Measurements from ENCODE around the gene TFPI2.

TFPI2 gene

DNA sequence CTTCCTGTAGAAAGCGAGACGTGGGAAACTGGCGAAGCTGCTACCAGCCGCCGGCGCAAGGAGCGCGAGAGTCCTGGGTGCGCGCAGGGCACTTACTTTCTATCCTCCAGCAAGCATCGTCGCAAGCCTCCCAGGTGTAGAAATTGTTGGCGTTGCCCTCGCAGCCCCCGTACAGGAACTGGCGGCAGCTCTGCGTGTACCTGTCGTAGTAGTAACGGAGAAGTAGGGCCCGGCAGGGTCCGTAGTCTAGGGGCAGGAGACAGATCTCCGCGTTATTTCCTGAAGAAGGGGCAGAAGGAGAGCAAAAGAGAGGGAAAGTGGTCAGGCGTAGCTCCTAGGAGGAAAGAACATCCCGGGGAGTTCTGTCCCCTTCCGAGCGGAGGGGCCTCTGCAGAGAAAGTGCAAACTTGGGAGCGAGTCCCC is 501 bp downstream of the TFPI2 start:
- WGBS (ENCODE audit: extremely low coverage, insufficient coverage, low lambda C conversion rate), result no CpG with 5 or more reads among the region's 28 CpGs
- peak; percentile 76 for DNase-seq

DNA sequence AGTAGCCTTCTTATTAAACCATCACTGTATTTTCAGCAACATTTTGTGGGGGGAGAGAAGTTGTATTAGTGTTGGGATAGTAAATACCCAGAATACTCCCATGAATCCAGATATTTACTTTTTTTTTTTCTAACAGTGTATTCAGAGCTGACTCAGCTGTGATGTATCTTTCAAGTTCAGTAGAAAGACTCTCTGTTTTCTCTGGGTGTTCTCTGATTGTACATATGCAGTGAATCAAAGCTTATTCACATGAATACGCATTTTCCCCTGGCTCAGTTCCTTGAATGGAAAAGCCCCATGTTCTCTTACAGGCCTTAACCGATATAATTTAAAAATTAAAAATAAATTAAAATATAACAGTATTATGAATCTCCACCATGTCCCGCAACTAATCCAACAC is 1.3 kb downstream of the TFPI2 start:
- Histone ChIP-seq H3K4ac (ENCODE audit: low read depth, low read length) (no peak overlapping the region), H3K27ac (ENCODE audit: low read depth, low read length) (no peak overlapping the region), H2BK120ac (ENCODE audit: low read depth, low read length) (no peak overlapping the region), H3K18ac (ENCODE audit: low read length) (no peak overlapping the region), H3K56ac (ENCODE audit: low read length) (no peak overlapping the region), H3K36me3 (ENCODE audit: control insufficient read depth, insufficient read depth, low read length) (no peaks in the 10 kb centered on the region), H2BK15ac (replicated peaks; ENCODE audit: low read depth) (no peak overlapping the region), H3K27me3 (ENCODE audit: insufficient read depth, low read length, poor library complexity) (no peaks in the 10 kb centered on the region), H3K23ac (ENCODE audit: low read length) (no peak overlapping the region), H2BK5ac (ENCODE audit: low read length) (no peak overlapping the region), H3K4me2 (ENCODE audit: low read length) (no peak overlapping the region), H3K9ac (ENCODE audit: low read length) (no peak overlapping the region), H3K4me3 (ENCODE audit: low read length) (no peak overlapping the region), H3K79me2 (ENCODE audit: control insufficient read depth, insufficient read depth, low read length) (no peaks in the 10 kb centered on the region), H3K79me1 (ENCODE audit: low read length) (no peaks in the 10 kb centered on the region), H4K5ac (ENCODE audit: low read length) (no peak overlapping the region), H4K8ac (ENCODE audit: low read depth, low read length) (no peak overlapping the region), H3K4me1 (ENCODE audit: control insufficient read depth, low read depth, low read length) (no peaks in the 10 kb centered on the region), H2AK5ac (ENCODE audit: low read length) (no peak overlapping the region)
- DNase-seq, result no peak
- WGBS (ENCODE audit: extremely low coverage, insufficient coverage, low lambda C conversion rate), result 100% methylated on average over 2 of the region's 3 CpGs

More for the DNA sequence above, 501 bp downstream of the TFPI2 start:
- peak overlapping the region; percentile 63 for H3K4me2 ChIP-seq (ENCODE audit: low read length)
- no peaks in the 10 kb centered on the region for H3K4me1 ChIP-seq (ENCODE audit: control insufficient read depth, low read depth, low read length)
- peak overlapping the region; percentile 7 for H3K18ac ChIP-seq (ENCODE audit: low read length)
- no peak overlapping the region for H3K23ac ChIP-seq (ENCODE audit: low read length)
- H4K8ac ChIP-seq (ENCODE audit: low read depth, low read length), result no peak overlapping the region
- H3K79me1 ChIP-seq (ENCODE audit: low read length), result no peaks in the 10 kb centered on the region
- H3K36me3 ChIP-seq (ENCODE audit: control insufficient read depth, insufficient read depth, low read length), result no peaks in the 10 kb centered on the region
- no peak overlapping the region for H3K27ac ChIP-seq (ENCODE audit: low read depth, low read length)
- H3K27me3 ChIP-seq (ENCODE audit: insufficient read depth, low read length, poor library complexity), result no peaks in the 10 kb centered on the region
- no peak overlapping the region for H4K5ac ChIP-seq (ENCODE audit: low read length)
- H2AK5ac ChIP-seq (ENCODE audit: low read length), result no peak overlapping the region
- H3K79me2 ChIP-seq (ENCODE audit: control insufficient read depth, insufficient read depth, low read length), result no peaks in the 10 kb centered on the region
- no peak overlapping the region for H2BK15ac ChIP-seq (replicated peaks; ENCODE audit: low read depth)
- peak overlapping the region; percentile 52 for H3K9ac ChIP-seq (ENCODE audit: low read length)
- H3K56ac ChIP-seq (ENCODE audit: low read length), result peak overlapping the region; percentile 79
- H3K4me3 ChIP-seq (ENCODE audit: low read length), result peak overlapping the region; percentile 36
- H2BK5ac ChIP-seq (ENCODE audit: low read length), result no peak overlapping the region
- no peak overlapping the region for H2BK120ac ChIP-seq (ENCODE audit: low read depth, low read length)
- no peak overlapping the region for H3K4ac ChIP-seq (ENCODE audit: low read depth, low read length)

GRCh38 chr7:93884541-93884940 is 6.0 kb downstream of the TFPI2 start:
- no peak for DNase-seq
- Histone ChIP-seq H4K5ac (ENCODE audit: low read length) (no peak overlapping the region), H2AK5ac (ENCODE audit: low read length) (no peak overlapping the region), H2BK5ac (ENCODE audit: low read length) (no peak overlapping the region), H3K4me2 (ENCODE audit: low read length) (no peak overlapping the region), H3K27ac (ENCODE audit: low read depth, low read length) (no peak overlapping the region), H3K18ac (ENCODE audit: low read length) (no peak overlapping the region), H3K4ac (ENCODE audit: low read depth, low read length) (no peak overlapping the region), H3K4me3 (ENCODE audit: low read length) (no peak overlapping the region), H3K9ac (ENCODE audit: low read length) (no peak overlapping the region), H3K23ac (ENCODE audit: low read length) (no peak overlapping the region), H3K79me1 (ENCODE audit: low read length) (no peaks in the 10 kb centered on the region), H3K56ac (ENCODE audit: low read length) (no peak overlapping the region), H3K36me3 (ENCODE audit: control insufficient read depth, insufficient read depth, low read length) (no peaks in the 10 kb centered on the region), H4K8ac (ENCODE audit: low read depth, low read length) (no peak overlapping the region), H3K79me2 (ENCODE audit: control insufficient read depth, insufficient read depth, low read length) (no peaks in the 10 kb centered on the region), H2BK15ac (replicated peaks; ENCODE audit: low read depth) (no peak overlapping the region), H2BK120ac (ENCODE audit: low read depth, low read length) (no peak overlapping the region), H3K27me3 (ENCODE audit: insufficient read depth, low read length, poor library complexity) (no peaks in the 10 kb centered on the region), H3K4me1 (ENCODE audit: control insufficient read depth, low read depth, low read length) (no peaks in the 10 kb centered on the region)
- WGBS (ENCODE audit: extremely low coverage, insufficient coverage, low lambda C conversion rate), result no CpG with 5 or more reads among the region's 1 CpG

- Histone ChIP-seq H2BK120ac (ENCODE audit: low read depth, low read length) (no peak overlapping the region), H2BK5ac (ENCODE audit: low read length) (no peak overlapping the region), H3K4me2 (ENCODE audit: low read length) (no peak overlapping the region), H3K9ac (ENCODE audit: low read length) (no peak overlapping the region), H3K79me2 (ENCODE audit: control insufficient read depth, insufficient read depth, low read length) (no peaks in the 10 kb centered on the region), H3K4me1 (ENCODE audit: control insufficient read depth, low read depth, low read length) (no peaks in the 10 kb centered on the region), H4K8ac (ENCODE audit: low read depth, low read length) (no peak overlapping the region), H3K27ac (ENCODE audit: low read depth, low read length) (no peak overlapping the region), H3K79me1 (ENCODE audit: low read length) (no peaks in the 10 kb centered on the region), H3K56ac (ENCODE audit: low read length) (no peak overlapping the region), H4K5ac (ENCODE audit: low read length) (no peak overlapping the region), H3K18ac (ENCODE audit: low read length) (no peak overlapping the region), H3K23ac (ENCODE audit: low read length) (no peak overlapping the region), H2BK15ac (replicated peaks; ENCODE audit: low read depth) (no peak overlapping the region), H3K4ac (ENCODE audit: low read depth, low read length) (no peak overlapping the region), H3K4me3 (ENCODE audit: low read length) (no peak overlapping the region), H3K36me3 (ENCODE audit: control insufficient read depth, insufficient read depth, low read length) (no peaks in the 10 kb centered on the region), H2AK5ac (ENCODE audit: low read length) (no peak overlapping the region), H3K27me3 (ENCODE audit: insufficient read depth, low read length, poor library complexity) (no peaks in the 10 kb centered on the region)
- no peak for DNase-seq
Observed at GRCh38 chr7:93883917-93884345, 6.6 kb downstream of the TFPI2 start.

DNA sequence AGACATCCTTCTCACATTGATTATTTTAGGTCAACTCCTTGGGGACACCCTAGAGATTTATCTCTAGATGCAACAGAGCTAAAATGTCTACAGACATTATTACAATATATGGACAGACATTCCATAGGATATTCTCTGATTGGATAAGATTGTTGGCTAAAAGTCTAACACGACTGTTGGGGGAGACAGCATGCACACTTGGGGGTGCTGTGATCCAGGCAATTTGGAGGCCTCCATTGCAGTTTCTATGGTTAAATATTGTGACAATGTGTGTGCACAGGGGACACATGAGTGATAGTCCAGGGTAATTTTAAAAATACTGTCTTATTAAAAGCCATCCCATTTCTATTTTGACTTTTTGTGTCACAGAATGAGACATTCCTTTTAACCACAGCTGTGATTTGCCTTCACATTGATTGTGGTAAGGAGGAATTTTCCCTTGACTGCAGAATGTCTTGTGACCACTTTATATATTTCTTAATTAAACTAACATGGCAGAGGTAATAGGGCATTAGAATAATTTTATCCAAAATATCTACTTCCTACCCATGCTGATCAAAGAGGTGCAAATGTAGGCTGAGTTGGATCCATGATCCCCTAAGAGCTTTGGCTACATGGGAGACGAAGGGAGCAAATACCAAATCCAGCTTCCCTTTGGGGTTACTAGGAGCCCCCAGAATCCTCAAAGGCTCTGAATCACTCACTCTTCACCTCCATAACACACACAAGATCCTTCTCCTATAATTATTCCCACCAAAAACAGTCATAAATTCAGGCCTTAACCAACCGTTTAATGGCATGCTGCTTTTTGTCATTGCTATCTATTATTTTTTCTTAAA is 7.3 kb downstream of the TFPI2 start:
- H2AK5ac ChIP-seq (ENCODE audit: low read length), result no peak overlapping the region
- H3K36me3 ChIP-seq (ENCODE audit: control insufficient read depth, insufficient read depth, low read length), result no peaks in the 10 kb centered on the region
- no peak overlapping the region for H3K56ac ChIP-seq (ENCODE audit: low read length)
- H3K79me2 ChIP-seq (ENCODE audit: control insufficient read depth, insufficient read depth, low read length), result no peaks in the 10 kb centered on the region
- DNase-seq, result no peak
- no peak overlapping the region for H3K27ac ChIP-seq (ENCODE audit: low read depth, low read length)
- H3K4me3 ChIP-seq (ENCODE audit: low read length), result no peak overlapping the region
- H3K18ac ChIP-seq (ENCODE audit: low read length), result no peak overlapping the region
- no peaks in the 10 kb centered on the region for H3K4me1 ChIP-seq (ENCODE audit: control insufficient read depth, low read depth, low read length)
- WGBS (ENCODE audit: extremely low coverage, insufficient coverage, low lambda C conversion rate), result no CpG with 5 or more reads among the region's 3 CpGs
- H2BK5ac ChIP-seq (ENCODE audit: low read length), result no peak overlapping the region
- H3K4me2 ChIP-seq (ENCODE audit: low read length), result no peak overlapping the region
- H2BK15ac ChIP-seq (replicated peaks; ENCODE audit: low read depth), result no peak overlapping the region
- H2BK120ac ChIP-seq (ENCODE audit: low read depth, low read length), result no peak overlapping the region
- H3K9ac ChIP-seq (ENCODE audit: low read length), result no peak overlapping the region
- no peak overlapping the region for H4K8ac ChIP-seq (ENCODE audit: low read depth, low read length)
- no peak overlapping the region for H3K4ac ChIP-seq (ENCODE audit: low read depth, low read length)
- no peaks in the 10 kb centered on the region for H3K27me3 ChIP-seq (ENCODE audit: insufficient read depth, low read length, poor library complexity)
- no peak overlapping the region for H3K23ac ChIP-seq (ENCODE audit: low read length)
- no peaks in the 10 kb centered on the region for H3K79me1 ChIP-seq (ENCODE audit: low read length)
- no peak overlapping the region for H4K5ac ChIP-seq (ENCODE audit: low read length)

GRCh38 chr7:93882468-93882867 is 8.1 kb downstream of the TFPI2 start:
- DNase-seq, result no peak

More at GRCh38 chr7:93882468-93882867, 8.1 kb downstream of the TFPI2 start:
- no peak overlapping the region for H2BK15ac ChIP-seq (replicated peaks; ENCODE audit: low read depth)
- no peaks in the 10 kb centered on the region for H3K79me1 ChIP-seq (ENCODE audit: low read length)
- no peak overlapping the region for H3K18ac ChIP-seq (ENCODE audit: low read length)
- no peak overlapping the region for H2BK5ac ChIP-seq (ENCODE audit: low read length)
- H2BK120ac ChIP-seq (ENCODE audit: low read depth, low read length), result no peak overlapping the region
- no peak overlapping the region for H4K8ac ChIP-seq (ENCODE audit: low read depth, low read length)
- no peaks in the 10 kb centered on the region for H3K36me3 ChIP-seq (ENCODE audit: control insufficient read depth, insufficient read depth, low read length)
- H3K4me1 ChIP-seq (ENCODE audit: control insufficient read depth, low read depth, low read length), result no peaks in the 10 kb centered on the region
- H3K4ac ChIP-seq (ENCODE audit: low read depth, low read length), result no peak overlapping the region
- no peak overlapping the region for H2AK5ac ChIP-seq (ENCODE audit: low read length)
- H3K9ac ChIP-seq (ENCODE audit: low read length), result no peak overlapping the region
- H3K56ac ChIP-seq (ENCODE audit: low read length), result no peak overlapping the region
- H3K4me2 ChIP-seq (ENCODE audit: low read length), result no peak overlapping the region
- no peak overlapping the region for H4K5ac ChIP-seq (ENCODE audit: low read length)
- no peak overlapping the region for H3K23ac ChIP-seq (ENCODE audit: low read length)
- no peak overlapping the region for H3K4me3 ChIP-seq (ENCODE audit: low read length)
- H3K27me3 ChIP-seq (ENCODE audit: insufficient read depth, low read length, poor library complexity), result no peaks in the 10 kb centered on the region
- no peaks in the 10 kb centered on the region for H3K79me2 ChIP-seq (ENCODE audit: control insufficient read depth, insufficient read depth, low read length)
- H3K27ac ChIP-seq (ENCODE audit: low read depth, low read length), result no peak overlapping the region
